Cardiac muscle cell (in vitro differentiated cells and primary cell): ENCODE data around the gene VPS4A. TPM values are rescaled to one million over a fixed set of nuclear protein-coding genes. Genes with fewer than 3 reads are reported as not detected.
A peak's percentile ranks its signal among the peaks of the same experiment; 100 is the strongest.

Experiments used
- DNase-seq, 2 donors: peaks; one replicate each; pipeline versions ENCODE4 v3.0.0 to v3.0.0-alpha.2; 2010 to 2017; ENCODE audit warnings: low read depth in 1 of 2, low spot score in 1 of 2
- H3K27ac ChIP-seq: fragments of 200-600 bp; sonication (generic); 2 replicates; pipeline ENCODE4 v1.5.1; 2016
- H3K27me3 ChIP-seq: fragments of 200-600 bp; sonication (generic); 2 replicates; pipeline ENCODE4 v1.6.0; 2016; ENCODE audit warnings: control low read depth
- H3K36me3 ChIP-seq: fragments of 200-600 bp; sonication (generic); 2 replicates; pipeline ENCODE4 v1.5.1; 2016; ENCODE audit warnings: control low read depth
- H3K4me1 ChIP-seq: fragments of 200-600 bp; sonication (generic); 2 replicates; pipeline ENCODE4 v1.8.1; 2017; ENCODE audit warnings: low read depth, mild to moderate bottlenecking, mixed run types
- H3K4me3 ChIP-seq: fragments of 200-600 bp; sonication (generic); 2 replicates; pipeline ENCODE4 v1.5.1; 2016; ENCODE audit warnings: mild to moderate bottlenecking
- H3K9me3 ChIP-seq: fragments of 200-600 bp; sonication (generic); 2 replicates; pipeline ENCODE4 v1.5.1; 2017; ENCODE audit warnings: low read depth, mild to moderate bottlenecking, control low read depth
- polyA plus RNA-seq: library from polyadenylated mRNA; unstranded; fragments of >200 nt; fragmentation: Nextera tagmentation; extraction: Ambion mirVana; gene quantifications from 2 replicates; pipeline ENCODE4 v1.2.1, GENCODE V29; 2016
- total RNA-seq: library from RNA; depleted of rRNA; stranded (reverse); fragments of >200 nt; gene quantifications from 2 replicates; pipeline ENCODE4 v1.2.3, GENCODE V29; 2016
- TF ChIP-seq, protein P1 (sequence below): IDR thresholded peaks from 2 replicates; pipeline ENCODE4 v1.5.1; 2012; ENCODE audit warnings: low read depth, mild to moderate bottlenecking, low read length

The VPS4A gene
- total RNA-seq (30.8 and 36.9 TPM in 2 replicates), polyA plus RNA-seq (50.7 and 52.2 TPM in 2 replicates)

DNA sequence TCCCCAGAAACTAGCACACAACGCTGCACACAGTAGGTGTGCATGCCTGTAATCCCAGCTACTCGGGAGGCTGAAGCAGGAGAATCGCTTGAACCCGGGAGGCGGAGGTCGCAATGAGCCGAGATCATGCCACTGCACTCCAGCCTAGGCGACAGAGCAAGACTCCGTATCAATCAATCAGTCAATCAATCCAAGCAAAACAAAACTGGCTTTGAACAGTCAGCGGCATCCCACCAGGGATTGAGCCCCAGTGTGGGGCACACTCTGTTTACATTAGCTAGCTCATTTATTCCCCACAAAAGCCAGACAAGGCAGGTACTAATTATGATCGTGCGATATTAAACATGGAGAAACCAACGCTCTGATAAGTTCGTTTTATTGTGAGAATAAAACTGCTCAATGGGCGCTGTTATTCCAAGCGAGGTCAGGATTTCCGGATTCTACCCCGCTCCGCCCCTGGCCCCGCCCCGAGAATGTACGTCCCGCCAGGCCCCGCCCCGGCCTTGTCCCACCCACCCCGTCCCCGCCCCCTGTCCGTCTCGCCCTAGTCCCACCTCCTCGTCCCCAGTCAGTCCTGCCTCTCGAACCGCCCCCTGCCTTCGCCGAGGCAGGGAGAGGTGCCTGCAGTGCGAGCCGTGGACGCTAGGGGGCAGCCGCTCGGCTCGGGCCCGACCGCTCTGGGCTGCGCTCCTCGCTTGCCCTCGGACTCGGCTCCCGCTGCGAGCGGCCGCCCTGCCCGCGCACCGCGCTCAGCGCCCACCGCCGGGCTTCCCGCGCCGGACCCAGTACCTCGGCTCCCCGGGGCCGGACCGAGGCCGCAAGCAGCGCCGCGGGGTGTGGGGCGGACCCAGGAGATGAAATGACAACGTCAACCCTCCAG, at the start of gene VPS4A:
Gene VPS4A, plus strand, starts transcription at position 698 of the 880 bp plus-strand sequence. Its CDS starts 162 bp downstream, at position 860.
- peaks cover 4% of the 10 kb centered on the region for H3K4me1 ChIP-seq
- peak; percentile 97 to 98 for DNase-seq
- H3K4me3 ChIP-seq = peak within 1 kb of the TSS; percentile 80
- H3K27ac ChIP-seq = peak within 1 kb of the TSS; percentile 90
- no peaks in the 10 kb centered on the region for H3K27me3 ChIP-seq
- TF ChIP-seq, protein P1, sequence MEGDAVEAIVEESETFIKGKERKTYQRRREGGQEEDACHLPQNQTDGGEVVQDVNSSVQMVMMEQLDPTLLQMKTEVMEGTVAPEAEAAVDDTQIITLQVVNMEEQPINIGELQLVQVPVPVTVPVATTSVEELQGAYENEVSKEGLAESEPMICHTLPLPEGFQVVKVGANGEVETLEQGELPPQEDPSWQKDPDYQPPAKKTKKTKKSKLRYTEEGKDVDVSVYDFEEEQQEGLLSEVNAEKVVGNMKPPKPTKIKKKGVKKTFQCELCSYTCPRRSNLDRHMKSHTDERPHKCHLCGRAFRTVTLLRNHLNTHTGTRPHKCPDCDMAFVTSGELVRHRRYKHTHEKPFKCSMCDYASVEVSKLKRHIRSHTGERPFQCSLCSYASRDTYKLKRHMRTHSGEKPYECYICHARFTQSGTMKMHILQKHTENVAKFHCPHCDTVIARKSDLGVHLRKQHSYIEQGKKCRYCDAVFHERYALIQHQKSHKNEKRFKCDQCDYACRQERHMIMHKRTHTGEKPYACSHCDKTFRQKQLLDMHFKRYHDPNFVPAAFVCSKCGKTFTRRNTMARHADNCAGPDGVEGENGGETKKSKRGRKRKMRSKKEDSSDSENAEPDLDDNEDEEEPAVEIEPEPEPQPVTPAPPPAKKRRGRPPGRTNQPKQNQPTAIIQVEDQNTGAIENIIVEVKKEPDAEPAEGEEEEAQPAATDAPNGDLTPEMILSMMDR = peak; percentile 69
- H3K9me3 ChIP-seq = no peaks in the 10 kb centered on the region
- H3K36me3 ChIP-seq = no peaks in the 10 kb centered on the region

DNA sequence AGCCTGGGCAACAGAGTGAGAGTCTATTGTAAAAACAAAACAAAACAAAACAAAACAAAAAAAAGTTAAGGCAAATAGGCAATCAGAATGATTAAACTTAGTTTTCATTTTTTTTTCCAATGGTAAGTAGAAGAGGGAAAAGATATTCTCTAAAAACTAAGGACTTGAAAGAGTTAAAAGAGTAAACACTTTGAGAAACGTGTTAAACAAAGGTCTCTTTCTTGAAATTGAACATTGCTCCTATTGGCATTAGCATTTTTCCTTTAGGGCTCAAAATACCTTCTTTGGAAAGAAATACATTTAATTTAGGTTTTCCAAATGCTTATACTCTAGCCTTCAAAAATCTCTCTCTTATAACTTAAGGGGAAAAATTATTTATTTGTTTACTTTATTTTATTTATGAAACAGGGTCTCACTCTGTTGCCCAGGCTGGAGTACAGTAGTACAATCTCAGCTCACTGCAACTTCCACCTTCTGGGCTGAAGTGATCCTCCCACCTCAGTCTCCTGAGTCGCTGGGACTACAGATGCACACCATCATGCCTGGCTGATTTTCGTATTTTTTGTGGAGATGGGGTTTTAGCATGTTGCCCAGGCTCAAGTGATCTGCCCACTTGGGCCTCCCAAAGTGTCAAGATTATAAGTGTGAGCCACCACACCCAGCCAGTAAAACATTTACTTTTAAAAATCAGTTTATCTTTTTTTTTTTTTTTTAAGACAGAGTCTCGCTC, 44.7 kb upstream of the VPS4A start:
- Histone ChIP-seq H3K4me3 (no peak overlapping the region), H3K27me3 (no peaks in the 10 kb centered on the region), H3K9me3 (no peaks in the 10 kb centered on the region), H3K36me3 (peaks cover 11% of the 10 kb centered on the region), H3K4me1 (no peaks in the 10 kb centered on the region), H3K27ac (no peak overlapping the region)
- TF ChIP-seq, protein P1 = no peak
- no peak for DNase-seq

DNA sequence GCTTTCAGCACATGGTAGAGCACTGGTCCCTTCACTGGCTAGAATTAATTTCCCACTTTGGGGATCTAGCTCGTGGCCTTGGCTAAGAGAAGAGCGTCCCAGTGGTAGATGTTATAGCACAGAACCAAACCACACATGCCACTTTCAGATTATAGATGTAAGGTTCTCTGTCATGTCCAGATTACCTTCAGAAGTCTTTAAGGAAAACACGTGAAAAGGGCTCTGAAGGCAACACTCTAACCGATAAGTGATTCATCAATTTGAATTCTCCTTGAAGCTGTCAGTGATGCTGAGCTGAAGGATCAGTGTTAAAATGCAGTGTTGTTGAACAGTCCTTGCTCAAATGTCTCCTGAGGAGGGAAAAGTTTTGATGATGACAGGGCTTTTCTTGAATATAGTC, 43.5 kb upstream of the VPS4A start:
- no peaks in the 10 kb centered on the region for H3K4me1 ChIP-seq
- DNase-seq = no peak
- H3K36me3 ChIP-seq = peaks cover 15% of the 10 kb centered on the region
- H3K27me3 ChIP-seq = no peaks in the 10 kb centered on the region
- TF ChIP-seq, protein P1 = no peak
- H3K4me3 ChIP-seq = no peak overlapping the region
- H3K9me3 ChIP-seq = no peaks in the 10 kb centered on the region
- no peak overlapping the region for H3K27ac ChIP-seq

DNA sequence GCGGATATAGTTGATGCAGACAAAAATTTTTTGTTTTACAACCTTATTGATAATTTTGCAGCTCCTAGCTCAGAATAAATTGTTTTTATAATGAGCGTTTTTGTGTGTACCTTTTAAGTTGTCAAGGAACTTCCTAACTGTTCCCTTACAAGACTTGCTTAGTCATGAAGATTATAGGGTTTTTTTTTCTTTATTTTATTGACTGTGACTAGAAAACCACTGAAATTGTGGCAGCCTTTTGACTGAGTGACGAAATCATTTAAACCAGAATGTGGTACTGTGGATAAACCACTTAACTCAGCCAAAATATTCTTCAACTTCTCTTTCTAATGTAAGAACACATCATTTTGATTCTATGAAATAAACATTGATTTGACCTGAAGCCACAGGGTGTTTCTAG, 40.8 kb upstream of the VPS4A start:
- DNase-seq = peak in 1 of 2 donors; percentile 29
- H3K4me3 ChIP-seq = no peak overlapping the region
- no peaks in the 10 kb centered on the region for H3K9me3 ChIP-seq
- H3K4me1 ChIP-seq = no peaks in the 10 kb centered on the region
- no peak overlapping the region for H3K27ac ChIP-seq
- H3K27me3 ChIP-seq = no peaks in the 10 kb centered on the region
- H3K36me3 ChIP-seq = peaks cover 15% of the 10 kb centered on the region
- TF ChIP-seq, protein P1 = no peak

DNA sequence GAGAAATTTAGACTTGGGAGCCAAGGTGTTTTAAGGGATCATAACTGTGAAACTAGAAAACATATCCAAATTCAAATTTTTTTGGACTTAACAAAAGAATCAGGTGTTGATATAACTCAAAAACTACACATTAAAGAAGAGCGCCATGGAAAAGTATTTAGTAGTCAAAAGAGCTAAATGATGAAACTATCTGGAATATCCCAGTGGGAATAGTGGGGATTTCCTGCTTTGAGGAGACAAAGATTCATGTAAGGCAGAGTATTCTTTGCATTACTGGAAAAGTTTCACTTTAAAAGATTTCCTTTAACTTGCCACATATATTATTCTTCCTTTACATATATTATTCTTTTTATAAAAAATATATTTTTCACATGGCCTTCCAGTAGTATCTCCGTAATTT, 40.3 kb upstream of the VPS4A start:
- peak in 1 of 2 donors; percentile 25 for DNase-seq
- H3K9me3 ChIP-seq = no peaks in the 10 kb centered on the region
- peaks cover 15% of the 10 kb centered on the region for H3K36me3 ChIP-seq
- H3K27me3 ChIP-seq = no peaks in the 10 kb centered on the region
- H3K4me3 ChIP-seq = no peak overlapping the region
- TF ChIP-seq, protein P1 = no peak
- no peak overlapping the region for H3K27ac ChIP-seq
- no peaks in the 10 kb centered on the region for H3K4me1 ChIP-seq
